HL-60 (cell line): ENCODE measurements around the gene DPYSL4.

Experiments
- DNase-seq, 2 experiments: peaks; one replicate each; pipeline ENCODE4 v3.0.0-alpha.2; 2010 to 2020; ENCODE audit warnings: low read depth in 1 of 2, low spot score in 1 of 2
- H3K27ac ChIP-seq: fragments of 250-450 bp; sonication (Bioruptor Pico); replicated peaks from 2 replicates; pipeline ENCODE4 v1.5.1; 2020; ENCODE audit warnings: mild to moderate bottlenecking, moderate library complexity
- H3K27me3 ChIP-seq: fragments of 250-450 bp; sonication (Bioruptor Pico); 2 replicates; pipeline ENCODE4 v1.5.1; 2021; ENCODE audit warnings: mild to moderate bottlenecking, moderate library complexity; ENCODE audit not compliant: insufficient read depth, poor library complexity, severe bottlenecking
- H3K4me3 ChIP-seq: replicated peaks from 2 replicates; pipeline ENCODE4 v1.5.1; 2011; ENCODE audit warnings: mild to moderate bottlenecking, control low read depth, low read length; ENCODE audit not compliant: insufficient read depth
- GABPA ChIP-seq: IDR thresholded peaks from 2 replicates; pipeline ENCODE4 v1.6.1; 2012; ENCODE audit warnings: low read depth
- POLR2AphosphoS5 ChIP-seq: IDR thresholded peaks from 2 replicates; pipeline ENCODE4 v1.6.1; 2012; ENCODE audit warnings: low read depth
- SPI1 ChIP-seq: IDR thresholded peaks from 2 replicates; pipeline ENCODE4 v1.6.1; 2012; ENCODE audit warnings: low read depth, mild to moderate bottlenecking, borderline replicate concordance
- TF ChIP-seq, protein P1 (sequence below): IDR thresholded peaks from 2 replicates; pipeline ENCODE4 v1.6.1; 2012; ENCODE audit warnings: low read depth; ENCODE audit not compliant: insufficient replicate concordance
- TF ChIP-seq, protein P2 (sequence below): IDR thresholded peaks from one replicate; pipeline ENCODE4 v1.5.1; 2011; ENCODE audit warnings: low read length, control low read depth, inconsistent platforms; ENCODE audit not compliant: insufficient read depth

Gene DPYSL4

DNA sequence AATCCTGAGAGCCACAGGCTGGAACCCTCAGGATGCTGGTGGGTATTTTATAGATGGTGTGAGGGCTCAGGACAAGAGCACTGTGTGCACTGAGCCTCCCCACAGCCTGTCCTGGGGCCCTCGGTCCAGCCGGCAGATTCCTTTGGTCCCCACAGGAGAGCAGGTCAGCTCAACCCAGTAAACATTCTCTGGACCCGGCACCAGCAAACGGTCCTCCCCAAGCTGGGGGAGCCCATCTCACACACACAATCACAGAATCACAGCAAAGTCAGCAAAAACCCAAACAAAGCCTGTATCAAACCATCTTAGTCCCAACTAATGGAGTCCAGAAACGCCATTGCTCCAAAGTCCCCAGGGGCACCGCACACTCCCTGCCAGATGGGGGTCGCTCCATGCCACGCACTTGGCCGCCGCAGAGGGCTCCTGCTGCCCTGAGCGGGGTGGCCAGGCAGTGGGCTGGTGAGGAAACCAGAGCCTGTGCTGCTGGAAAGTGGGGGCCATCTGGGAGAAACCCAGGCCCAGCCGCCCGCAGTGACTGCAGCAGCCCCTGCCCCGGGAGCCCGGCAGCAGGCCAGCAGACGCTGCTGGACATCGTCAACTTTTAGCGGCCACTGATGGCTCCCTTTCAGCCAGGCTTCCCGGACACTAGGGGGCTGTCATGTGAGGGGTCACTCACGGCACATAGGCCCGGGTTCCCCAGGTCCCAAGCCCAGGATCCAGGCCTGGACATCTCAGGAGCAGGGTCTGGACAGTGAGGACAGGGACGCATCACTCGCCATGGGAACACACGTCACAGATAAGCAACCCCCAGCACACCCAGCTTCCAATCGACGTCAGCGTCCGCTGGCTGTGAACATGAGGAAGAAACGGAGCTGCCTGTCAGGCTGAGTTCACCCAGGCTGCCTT lies 52.6 kb downstream of the DPYSL4 start:
- Histone ChIP-seq H3K4me3 (no peak overlapping the region), H3K27ac (no peak overlapping the region), H3K27me3 (peaks cover 2% of the 10 kb centered on the region)
- no peak for DNase-seq
- no peak for TF ChIP-seq GABPA
- TF ChIP-seq, protein P1, sequence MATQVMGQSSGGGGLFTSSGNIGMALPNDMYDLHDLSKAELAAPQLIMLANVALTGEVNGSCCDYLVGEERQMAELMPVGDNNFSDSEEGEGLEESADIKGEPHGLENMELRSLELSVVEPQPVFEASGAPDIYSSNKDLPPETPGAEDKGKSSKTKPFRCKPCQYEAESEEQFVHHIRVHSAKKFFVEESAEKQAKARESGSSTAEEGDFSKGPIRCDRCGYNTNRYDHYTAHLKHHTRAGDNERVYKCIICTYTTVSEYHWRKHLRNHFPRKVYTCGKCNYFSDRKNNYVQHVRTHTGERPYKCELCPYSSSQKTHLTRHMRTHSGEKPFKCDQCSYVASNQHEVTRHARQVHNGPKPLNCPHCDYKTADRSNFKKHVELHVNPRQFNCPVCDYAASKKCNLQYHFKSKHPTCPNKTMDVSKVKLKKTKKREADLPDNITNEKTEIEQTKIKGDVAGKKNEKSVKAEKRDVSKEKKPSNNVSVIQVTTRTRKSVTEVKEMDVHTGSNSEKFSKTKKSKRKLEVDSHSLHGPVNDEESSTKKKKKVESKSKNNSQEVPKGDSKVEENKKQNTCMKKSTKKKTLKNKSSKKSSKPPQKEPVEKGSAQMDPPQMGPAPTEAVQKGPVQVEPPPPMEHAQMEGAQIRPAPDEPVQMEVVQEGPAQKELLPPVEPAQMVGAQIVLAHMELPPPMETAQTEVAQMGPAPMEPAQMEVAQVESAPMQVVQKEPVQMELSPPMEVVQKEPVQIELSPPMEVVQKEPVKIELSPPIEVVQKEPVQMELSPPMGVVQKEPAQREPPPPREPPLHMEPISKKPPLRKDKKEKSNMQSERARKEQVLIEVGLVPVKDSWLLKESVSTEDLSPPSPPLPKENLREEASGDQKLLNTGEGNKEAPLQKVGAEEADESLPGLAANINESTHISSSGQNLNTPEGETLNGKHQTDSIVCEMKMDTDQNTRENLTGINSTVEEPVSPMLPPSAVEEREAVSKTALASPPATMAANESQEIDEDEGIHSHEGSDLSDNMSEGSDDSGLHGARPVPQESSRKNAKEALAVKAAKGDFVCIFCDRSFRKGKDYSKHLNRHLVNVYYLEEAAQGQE: no peak
- TF ChIP-seq, protein P2, sequence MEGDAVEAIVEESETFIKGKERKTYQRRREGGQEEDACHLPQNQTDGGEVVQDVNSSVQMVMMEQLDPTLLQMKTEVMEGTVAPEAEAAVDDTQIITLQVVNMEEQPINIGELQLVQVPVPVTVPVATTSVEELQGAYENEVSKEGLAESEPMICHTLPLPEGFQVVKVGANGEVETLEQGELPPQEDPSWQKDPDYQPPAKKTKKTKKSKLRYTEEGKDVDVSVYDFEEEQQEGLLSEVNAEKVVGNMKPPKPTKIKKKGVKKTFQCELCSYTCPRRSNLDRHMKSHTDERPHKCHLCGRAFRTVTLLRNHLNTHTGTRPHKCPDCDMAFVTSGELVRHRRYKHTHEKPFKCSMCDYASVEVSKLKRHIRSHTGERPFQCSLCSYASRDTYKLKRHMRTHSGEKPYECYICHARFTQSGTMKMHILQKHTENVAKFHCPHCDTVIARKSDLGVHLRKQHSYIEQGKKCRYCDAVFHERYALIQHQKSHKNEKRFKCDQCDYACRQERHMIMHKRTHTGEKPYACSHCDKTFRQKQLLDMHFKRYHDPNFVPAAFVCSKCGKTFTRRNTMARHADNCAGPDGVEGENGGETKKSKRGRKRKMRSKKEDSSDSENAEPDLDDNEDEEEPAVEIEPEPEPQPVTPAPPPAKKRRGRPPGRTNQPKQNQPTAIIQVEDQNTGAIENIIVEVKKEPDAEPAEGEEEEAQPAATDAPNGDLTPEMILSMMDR: no peak

DNA sequence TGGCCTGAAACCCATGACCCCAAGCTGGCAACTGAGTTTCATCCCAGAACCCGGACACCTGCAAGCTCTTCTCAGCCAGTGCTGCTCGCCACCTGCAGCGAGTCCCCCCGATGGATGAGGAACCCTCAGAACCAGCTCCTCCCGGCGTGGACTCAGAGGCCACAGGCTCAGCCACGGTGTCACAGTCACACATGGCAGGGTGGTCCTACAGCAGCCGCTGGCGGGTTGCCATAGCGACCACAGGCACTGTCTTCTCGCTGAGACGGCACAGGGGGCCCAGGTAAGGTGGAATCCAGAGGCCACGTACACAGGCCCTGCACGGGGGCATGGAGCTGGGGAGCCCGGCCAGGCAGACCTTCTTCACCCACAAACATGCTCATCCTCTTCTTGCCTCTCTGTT lies 53.4 kb downstream of the DPYSL4 start:
- no peak for TF ChIP-seq GABPA
- TF ChIP-seq, protein P1: no peak
- no peak for TF ChIP-seq POLR2AphosphoS5
- DNase-seq: no peak
- peaks cover 2% of the 10 kb centered on the region for H3K27me3 ChIP-seq
- no peak overlapping the region for H3K4me3 ChIP-seq
- H3K27ac ChIP-seq: no peak overlapping the region

DNA sequence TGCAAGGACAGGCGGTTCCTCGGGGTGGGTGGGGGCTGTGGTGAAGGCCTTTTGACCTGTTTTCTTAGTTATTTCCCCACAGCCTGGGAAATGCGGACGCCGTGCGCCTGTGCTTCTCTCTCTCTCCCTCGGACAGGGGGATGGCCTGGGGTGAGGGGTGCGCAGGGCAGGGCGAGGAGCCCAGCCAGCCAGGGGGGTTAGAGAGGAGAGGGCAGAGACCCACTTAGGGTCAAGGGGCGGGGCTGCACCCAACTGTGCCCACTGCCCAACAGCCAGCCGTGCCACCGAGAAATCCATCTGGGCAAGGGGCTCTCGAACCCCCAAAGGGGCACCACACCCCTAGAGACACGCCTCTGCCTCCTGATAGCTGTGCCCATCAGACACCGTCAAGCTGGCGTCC lies 53.8 kb downstream of the DPYSL4 start:
- no peak for DNase-seq
- H3K27ac ChIP-seq: no peak overlapping the region
- TF ChIP-seq, protein P2: no peak
- TF ChIP-seq POLR2AphosphoS5 (no peak), GABPA (no peak), SPI1 (no peak)
- TF ChIP-seq, protein P1: no peak
- no peak overlapping the region for H3K4me3 ChIP-seq
- peaks cover 2% of the 10 kb centered on the region for H3K27me3 ChIP-seq
